ENCODE results near the gene CES1. TPM values are rescaled to one million over a fixed set of nuclear protein-coding genes. Genes with fewer than 3 reads are reported as not detected.
"Not testable (repeated sequence)": the region's sequence is repeated elsewhere in the genome, so short reads cannot be mapped to it uniquely, and the experiment has no call there.

Gene CES1
- not detected for polyA plus RNA-seq (2012; ENCODE audit: missing spikeins)

DNA sequence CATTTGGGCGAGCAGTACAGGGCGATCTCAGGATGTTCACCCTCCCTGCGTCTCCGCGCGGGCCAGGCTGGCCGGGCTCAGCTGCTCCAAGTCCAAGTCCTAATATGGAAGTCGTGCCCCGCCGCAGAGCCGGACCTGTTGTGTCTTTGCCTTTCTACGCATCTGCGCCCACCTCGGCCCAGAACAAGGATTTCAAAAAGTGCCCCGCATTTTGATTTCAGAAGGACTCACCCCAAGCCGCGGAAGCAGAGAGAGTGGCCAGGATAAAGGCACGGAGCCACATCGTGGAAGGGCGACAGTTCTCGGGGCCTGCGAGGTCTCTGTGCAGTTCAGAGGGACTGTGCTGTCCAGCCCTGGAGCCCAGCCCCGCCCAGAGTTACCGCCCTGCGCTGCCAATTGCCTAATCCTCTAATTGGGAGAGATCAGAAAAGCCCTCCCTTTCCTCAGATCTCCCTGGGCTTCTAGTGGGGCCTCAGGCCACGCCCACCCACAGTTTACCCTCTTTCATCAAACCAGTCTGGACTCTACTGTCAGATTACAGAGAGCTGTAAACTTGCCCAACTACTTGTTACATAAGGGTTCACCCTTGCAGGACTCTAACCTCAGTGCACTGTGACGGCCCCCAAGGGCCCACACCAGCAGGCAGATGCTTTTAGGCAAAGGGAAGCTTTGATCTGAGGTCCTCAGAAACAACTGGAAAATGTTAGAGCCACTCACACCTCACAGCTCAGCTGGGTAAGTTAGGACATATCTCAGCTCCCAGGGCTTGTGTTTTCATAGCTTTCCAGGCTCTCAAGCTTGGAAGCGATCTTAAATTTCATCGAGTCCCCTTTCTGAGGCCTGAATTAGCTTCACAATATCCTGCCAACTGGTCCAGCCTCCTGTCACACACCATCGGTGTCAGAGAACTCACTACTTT lies at the start of gene CES1:
Gene CES1, minus strand, starts transcription at position 324 of the 919 bp plus-strand sequence. Its CDS starts 41 bp downstream, at position 283.
- DNase-seq (ENCODE audit: insufficient read length) (no peak), FAIRE-seq (no peak)
- TF ChIP-seq POLR2AphosphoS5 (IDR thresholded peaks at IDR 0.05; ENCODE audit: low read depth, low read length): no peak
- TF ChIP-seq TAF1 (IDR thresholded peaks at IDR 0.05; ENCODE audit: borderline replicate concordance, low read depth, low read length): no peak
- TF ChIP-seq POLR2A (IDR thresholded peaks at IDR 0.05; ENCODE audit: low read depth, low read length): no peak

DNA sequence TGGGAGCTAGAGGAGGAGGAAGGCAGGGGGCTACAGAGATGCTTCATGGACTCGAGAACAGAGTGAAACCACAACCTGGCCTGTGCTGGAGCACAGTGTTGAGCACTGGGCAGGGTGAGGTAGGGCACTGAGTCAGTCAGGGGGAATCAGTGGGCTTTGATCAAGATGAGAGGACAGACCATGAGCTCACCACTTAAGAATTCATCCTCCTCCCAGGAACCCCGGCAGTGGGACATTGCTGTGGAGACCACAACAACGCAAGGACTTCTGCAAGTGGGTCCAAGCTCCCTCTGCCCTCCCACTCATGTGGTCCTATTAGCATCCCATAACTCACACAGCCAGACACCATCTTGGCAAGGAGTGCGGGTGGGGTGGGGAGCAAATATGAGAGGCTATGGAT lies 44.0 kb upstream of the CES1 start:
- DNase-seq (ENCODE audit: insufficient read length) (no peak), FAIRE-seq (no peak)
- TF ChIP-seq POLR2A (IDR thresholded peaks at IDR 0.05; ENCODE audit: low read depth, low read length) (no peak), TAF1 (IDR thresholded peaks at IDR 0.05; ENCODE audit: borderline replicate concordance, low read depth, low read length) (no peak), POLR2AphosphoS5 (IDR thresholded peaks at IDR 0.05; ENCODE audit: low read depth, low read length) (no peak)

DNA sequence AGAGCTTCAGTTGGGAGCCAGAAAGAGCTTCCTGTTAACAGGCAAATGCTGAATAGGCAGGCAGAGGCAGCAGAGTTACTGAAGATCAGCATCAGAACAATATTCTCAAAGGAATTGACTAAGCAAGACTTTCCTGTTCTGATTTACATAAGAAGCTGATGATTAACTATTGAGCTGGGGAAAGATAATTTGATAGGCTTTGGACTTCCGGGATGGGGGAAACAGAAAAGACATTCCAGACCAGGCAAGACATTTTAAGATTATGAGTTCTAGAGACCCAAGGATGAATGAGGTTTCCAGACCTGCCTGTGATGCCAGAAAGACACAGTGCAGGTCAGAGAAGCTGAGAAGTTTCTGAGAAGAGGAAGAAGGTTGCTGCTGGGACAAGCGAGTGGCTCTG lies 42.4 kb upstream of the CES1 start, which contains the start of gene CES5A:
Gene CES5A, minus strand, starts transcription at position 101 of the 400 bp plus-strand sequence. CDS start 152 bp downstream, outside the sequence.
- no peak for TF ChIP-seq TAF1 (IDR thresholded peaks at IDR 0.05; ENCODE audit: borderline replicate concordance, low read depth, low read length)
- TF ChIP-seq POLR2AphosphoS5 (IDR thresholded peaks at IDR 0.05; ENCODE audit: low read depth, low read length): no peak
- no peak for TF ChIP-seq POLR2A (IDR thresholded peaks at IDR 0.05; ENCODE audit: low read depth, low read length)
- DNase-seq (ENCODE audit: insufficient read length): no peak
- no peak for FAIRE-seq

DNA sequence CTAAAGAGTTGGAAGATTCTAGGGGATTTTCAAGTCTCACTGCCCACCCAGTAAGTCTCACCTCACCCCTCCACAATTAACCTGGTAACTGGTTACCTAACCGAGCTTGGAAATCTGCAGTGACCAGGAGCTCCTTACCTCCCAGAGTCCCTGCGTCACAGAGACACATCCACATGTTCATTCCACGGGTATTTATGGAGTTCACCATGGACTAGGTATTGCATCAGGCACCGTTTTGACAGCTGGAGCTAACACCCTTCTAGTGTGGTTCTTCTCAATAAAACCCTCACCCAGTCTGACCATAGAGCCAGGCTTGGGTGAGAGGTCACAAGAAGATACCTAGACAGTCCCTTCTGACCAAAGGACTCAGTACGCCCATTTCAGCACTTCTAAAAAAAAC lies 40.2 kb upstream of the CES1 start:
- DNase-seq (ENCODE audit: insufficient read length) (no peak), FAIRE-seq (no peak)
- TF ChIP-seq POLR2A (IDR thresholded peaks at IDR 0.05; ENCODE audit: low read depth, low read length): no peak
- TF ChIP-seq POLR2AphosphoS5 (IDR thresholded peaks at IDR 0.05; ENCODE audit: low read depth, low read length): no peak
- no peak for TF ChIP-seq TAF1 (IDR thresholded peaks at IDR 0.05; ENCODE audit: borderline replicate concordance, low read depth, low read length)

DNA sequence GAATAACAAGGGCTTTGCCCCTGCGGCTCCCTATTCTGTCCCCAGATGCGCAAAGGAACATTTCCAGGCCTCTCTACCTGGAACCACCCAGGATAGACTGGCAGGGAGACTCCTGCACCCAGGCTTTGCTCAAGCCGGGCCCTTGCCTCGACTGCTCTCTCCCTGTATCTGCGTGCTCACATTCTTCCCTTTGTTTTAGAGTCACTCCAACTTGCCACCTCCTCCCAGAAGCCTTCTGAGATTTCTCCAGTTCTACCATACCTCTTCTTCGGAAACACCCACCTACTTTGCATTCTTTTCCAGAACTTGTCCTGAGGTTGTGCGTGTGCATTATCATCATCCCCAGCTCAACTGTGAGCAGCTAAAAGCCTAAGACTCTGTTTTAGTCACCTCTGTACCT lies 39.2 kb upstream of the CES1 start:
- DNase-seq (ENCODE audit: insufficient read length) (no peak), FAIRE-seq (no peak)
- TF ChIP-seq TAF1 (IDR thresholded peaks at IDR 0.05; ENCODE audit: borderline replicate concordance, low read depth, low read length): no peak
- TF ChIP-seq POLR2A (IDR thresholded peaks at IDR 0.05; ENCODE audit: low read depth, low read length): no peak
- no peak for TF ChIP-seq POLR2AphosphoS5 (IDR thresholded peaks at IDR 0.05; ENCODE audit: low read depth, low read length)

DNA sequence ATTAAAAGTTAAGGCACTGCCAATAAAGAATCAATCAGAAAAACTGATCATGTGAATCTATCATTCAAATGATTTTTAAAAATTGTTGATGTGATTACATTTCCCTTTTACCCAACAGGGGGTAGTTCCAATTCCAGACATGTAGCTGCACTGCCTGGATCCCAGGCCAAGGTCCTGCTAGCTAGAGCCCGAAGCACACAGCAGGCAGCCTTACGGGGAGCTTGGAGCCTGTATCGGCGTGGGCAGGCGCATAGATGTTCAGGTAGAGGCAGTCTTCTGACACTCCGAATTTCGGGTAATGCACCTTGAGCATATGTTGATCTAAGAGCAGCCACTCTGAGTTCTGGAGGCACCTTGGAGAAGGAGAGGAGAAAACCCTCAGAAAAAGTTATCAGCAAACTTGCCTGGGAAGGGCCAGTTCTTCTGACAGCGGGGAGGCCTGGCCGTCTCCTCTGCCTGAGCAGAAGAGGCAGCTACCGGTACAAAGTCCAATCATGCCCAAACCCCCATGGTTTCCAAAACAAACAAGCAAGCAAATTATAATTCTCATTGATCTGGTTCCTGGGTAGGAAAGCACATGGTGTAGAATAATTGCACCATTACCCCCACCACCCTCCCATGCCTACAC lies 38.6 kb upstream of the CES1 start:
- DNase-seq (ENCODE audit: insufficient read length): no peak
- no peak for TF ChIP-seq POLR2AphosphoS5 (IDR thresholded peaks at IDR 0.05; ENCODE audit: low read depth, low read length)
- no peak for TF ChIP-seq POLR2A (IDR thresholded peaks at IDR 0.05; ENCODE audit: low read depth, low read length)
- FAIRE-seq: no peak

DNA sequence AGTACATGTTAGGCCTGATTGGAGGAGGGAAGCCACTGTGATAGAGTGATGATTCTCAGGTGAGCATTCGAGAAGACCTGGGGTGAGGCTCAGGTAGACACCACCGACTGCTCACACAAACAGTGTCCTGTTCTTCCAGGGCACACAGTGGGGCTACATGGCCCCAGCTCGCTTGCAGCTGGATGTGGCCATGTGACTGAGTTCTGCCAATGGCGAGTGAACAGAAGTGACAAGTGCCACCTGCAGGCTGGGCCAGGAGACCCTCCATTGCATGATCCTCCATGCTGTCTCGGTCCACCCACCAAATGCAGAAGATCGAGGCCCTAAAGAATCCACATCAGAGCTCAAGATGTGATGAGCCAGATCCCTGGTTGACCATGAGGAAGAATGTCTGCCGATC lies 36.1 kb upstream of the CES1 start:
- TF ChIP-seq POLR2AphosphoS5 (IDR thresholded peaks at IDR 0.05; ENCODE audit: low read depth, low read length): no peak
- no peak for TF ChIP-seq TAF1 (IDR thresholded peaks at IDR 0.05; ENCODE audit: borderline replicate concordance, low read depth, low read length)
- TF ChIP-seq POLR2A (IDR thresholded peaks at IDR 0.05; ENCODE audit: low read depth, low read length): no peak
- FAIRE-seq (no peak), DNase-seq (ENCODE audit: insufficient read length) (no peak)

DNA sequence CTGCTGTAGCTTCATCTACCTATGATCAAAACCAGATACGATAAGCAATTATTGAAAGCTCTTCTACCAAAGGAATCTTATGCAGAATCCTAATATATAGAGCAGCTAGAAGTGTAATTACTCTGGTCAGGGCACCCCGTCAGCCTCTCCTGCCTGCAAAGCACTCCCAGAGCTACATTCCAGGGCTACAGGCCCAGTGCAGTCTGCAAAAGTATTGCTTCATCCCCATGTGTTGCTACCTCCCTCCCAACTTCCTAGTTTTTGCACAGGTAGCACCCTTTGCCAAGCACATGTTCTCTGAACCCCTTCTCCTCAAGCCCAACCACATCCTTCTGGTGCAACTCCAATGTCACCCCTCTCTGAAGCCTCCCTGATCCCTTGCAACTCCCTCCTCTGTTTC lies 35.2 kb upstream of the CES1 start:
- no peak for TF ChIP-seq TAF1 (IDR thresholded peaks at IDR 0.05; ENCODE audit: borderline replicate concordance, low read depth, low read length)
- TF ChIP-seq POLR2A (IDR thresholded peaks at IDR 0.05; ENCODE audit: low read depth, low read length): no peak
- no peak for TF ChIP-seq POLR2AphosphoS5 (IDR thresholded peaks at IDR 0.05; ENCODE audit: low read depth, low read length)
- DNase-seq (ENCODE audit: insufficient read length) (no peak), FAIRE-seq (no peak)

DNA sequence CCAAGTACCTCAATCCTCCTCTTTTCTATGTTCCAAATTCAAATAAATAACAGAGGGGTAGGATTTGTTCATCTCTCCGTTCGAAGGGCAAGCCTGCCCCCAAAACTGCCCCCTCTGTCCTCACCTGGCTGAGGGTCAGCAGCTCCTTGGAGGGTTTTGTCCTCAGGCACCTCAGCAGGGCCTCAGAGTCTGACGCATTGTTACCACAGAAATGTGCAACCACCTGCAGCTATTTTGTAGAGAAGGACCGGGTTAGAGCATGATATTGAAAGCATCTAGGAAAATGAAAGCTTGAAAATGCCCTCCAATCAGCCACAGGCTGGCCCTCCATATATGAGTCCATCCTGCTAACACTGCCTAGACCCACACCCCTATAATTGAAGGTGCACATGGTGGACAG lies 28.4 kb upstream of the CES1 start:
- TF ChIP-seq POLR2AphosphoS5 (IDR thresholded peaks at IDR 0.05; ENCODE audit: low read depth, low read length) (no peak), POLR2A (IDR thresholded peaks at IDR 0.05; ENCODE audit: low read depth, low read length) (no peak), TAF1 (IDR thresholded peaks at IDR 0.05; ENCODE audit: borderline replicate concordance, low read depth, low read length) (no peak)
- no peak for FAIRE-seq
- no peak for DNase-seq (ENCODE audit: insufficient read length)

DNA sequence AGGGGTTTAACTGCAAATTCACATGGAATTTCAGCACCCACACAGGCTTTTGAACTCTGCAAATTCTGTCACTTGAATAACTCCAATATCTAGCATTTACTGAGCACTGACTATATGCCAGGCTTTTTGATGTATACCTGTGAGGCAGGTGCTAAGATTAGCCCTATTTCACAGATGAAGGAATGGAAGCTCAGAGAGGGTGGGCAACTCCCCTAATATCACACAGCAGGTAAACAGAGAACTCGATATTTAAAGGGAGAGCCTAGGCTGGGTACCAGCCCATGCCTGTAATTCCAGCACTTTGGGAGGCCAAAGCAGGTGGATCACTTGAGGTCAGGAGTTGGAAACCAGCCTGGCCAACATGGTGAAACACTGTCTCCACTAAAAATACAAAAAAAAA lies 24.8 kb upstream of the CES1 start:
- DNase-seq (ENCODE audit: insufficient read length); FAIRE-seq: not testable (repeated sequence)

DNA sequence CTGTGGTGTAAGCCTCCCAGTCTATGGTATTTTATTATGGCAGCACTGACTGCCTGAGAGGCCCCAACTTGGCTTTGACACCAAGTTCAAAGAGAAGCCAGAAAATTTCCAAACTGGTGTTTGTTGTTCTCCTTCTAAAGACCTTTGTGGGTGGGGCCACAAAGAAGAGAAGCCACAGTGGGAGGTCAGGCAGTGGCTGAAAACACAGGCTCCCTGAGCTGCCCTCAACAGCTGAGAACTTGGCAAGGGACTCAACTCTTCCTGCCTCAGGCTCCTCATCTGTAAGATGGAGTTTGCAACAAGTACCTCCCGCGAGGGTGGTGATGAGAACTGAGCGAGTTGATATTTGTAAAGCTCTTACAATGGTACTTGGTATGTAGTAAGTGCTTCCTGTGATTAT lies 24.1 kb upstream of the CES1 start:
- no peak for DNase-seq (ENCODE audit: insufficient read length)
- FAIRE-seq: no peak
- TF ChIP-seq POLR2AphosphoS5 (IDR thresholded peaks at IDR 0.05; ENCODE audit: low read depth, low read length): no peak
- TF ChIP-seq POLR2A (IDR thresholded peaks at IDR 0.05; ENCODE audit: low read depth, low read length): no peak
- TF ChIP-seq TAF1 (IDR thresholded peaks at IDR 0.05; ENCODE audit: borderline replicate concordance, low read depth, low read length): no peak

DNA sequence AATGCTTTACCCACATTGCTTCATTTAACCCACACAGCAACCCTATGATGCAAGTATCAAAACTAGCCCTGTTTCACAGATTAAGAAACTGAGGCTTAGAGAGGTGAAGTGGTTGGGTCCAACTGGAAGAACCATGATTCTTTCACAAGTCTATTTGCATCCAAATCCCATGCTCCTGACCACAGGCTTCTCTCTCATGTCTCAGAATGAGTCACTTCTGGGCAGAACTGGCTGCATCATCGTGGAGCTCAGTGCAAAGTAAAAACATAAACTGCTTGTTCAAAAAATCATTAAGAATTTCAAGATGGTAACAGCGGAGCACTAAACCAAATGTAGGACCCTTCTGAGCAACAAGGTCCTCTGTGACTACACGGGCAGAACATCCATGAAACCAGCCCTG lies 20.2 kb upstream of the CES1 start:
- TF ChIP-seq POLR2AphosphoS5 (IDR thresholded peaks at IDR 0.05; ENCODE audit: low read depth, low read length) (no peak), TAF1 (IDR thresholded peaks at IDR 0.05; ENCODE audit: borderline replicate concordance, low read depth, low read length) (no peak), POLR2A (IDR thresholded peaks at IDR 0.05; ENCODE audit: low read depth, low read length) (no peak)
- no peak for FAIRE-seq
- no peak for DNase-seq (ENCODE audit: insufficient read length)
